Suppressor macrophage (primary cell): ENCODE measurements around the gene COIL.

Source experiments
- DNase-seq, 4 experiments: peaks; one replicate each; pipeline ENCODE4 v3.0.0-alpha.2; 2020 to 2022

Gene COIL

GRCh38 chr17:56903560-56903959 lies 57.3 kb downstream of the COIL start:
- no peak for DNase-seq

GRCh38 chr17:56902348-56902747 lies 58.5 kb downstream of the COIL start:
- no peak for DNase-seq

- DNase-seq = no peak
These were observed 61.4 kb downstream of the COIL start for GRCh38 chr17:56899403-56899802.

- DNase-seq = no peak
These were observed 62.0 kb downstream of the COIL start for GRCh38 chr17:56898874-56899273.

GRCh38 chr17:56897646-56898424 lies 63.0 kb downstream of the COIL start:
- DNase-seq = no peak

GRCh38 chr17:56896968-56897359 lies 63.9 kb downstream of the COIL start:
- no peak for DNase-seq

GRCh38 chr17:56896217-56896967 lies 64.5 kb downstream of the COIL start:
- no peak for DNase-seq

GRCh38 chr17:56894859-56895455 lies 65.9 kb downstream of the COIL start:
- DNase-seq = no peak

- no peak for DNase-seq
These were observed 67.3 kb downstream of the COIL start for GRCh38 chr17:56893503-56893902.

GRCh38 chr17:56892333-56892732 lies 68.5 kb downstream of the COIL start:
- no peak for DNase-seq

- peak; percentile 32 to 58 (median 46) for DNase-seq
These were observed 69.1 kb downstream of the COIL start for GRCh38 chr17:56891751-56892150.

- no peak for DNase-seq
These were observed 69.8 kb downstream of the COIL start for GRCh38 chr17:56890906-56891674.

GRCh38 chr17:56890390-56890789 lies 70.5 kb downstream of the COIL start:
- no peak for DNase-seq
